ENCODE data around the gene SLC9A9.

DNA sequence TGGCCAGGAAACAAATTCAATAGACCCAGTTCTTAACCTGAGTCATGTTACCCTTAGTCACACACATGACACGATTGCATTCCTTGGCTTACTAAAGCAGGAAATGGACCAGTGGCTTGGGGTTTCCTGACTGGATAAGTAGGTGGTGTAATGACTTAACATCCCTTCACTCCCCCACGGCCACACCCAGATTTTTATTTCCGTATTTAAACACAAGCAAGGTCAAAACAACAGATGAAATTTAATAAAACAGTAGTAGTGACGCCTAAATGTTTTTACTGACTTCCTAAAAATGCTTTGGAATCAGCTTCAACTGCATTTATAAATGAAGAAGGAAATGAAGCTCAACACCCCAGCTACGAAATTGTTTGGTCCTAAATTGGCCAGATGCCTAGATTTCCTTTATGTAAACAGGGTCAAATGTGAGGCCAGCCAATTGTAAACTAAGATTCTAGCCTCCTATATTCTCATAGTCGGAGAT, 404.4 kb downstream of the SLC9A9 start:
- TF ChIP-seq, protein P1, sequence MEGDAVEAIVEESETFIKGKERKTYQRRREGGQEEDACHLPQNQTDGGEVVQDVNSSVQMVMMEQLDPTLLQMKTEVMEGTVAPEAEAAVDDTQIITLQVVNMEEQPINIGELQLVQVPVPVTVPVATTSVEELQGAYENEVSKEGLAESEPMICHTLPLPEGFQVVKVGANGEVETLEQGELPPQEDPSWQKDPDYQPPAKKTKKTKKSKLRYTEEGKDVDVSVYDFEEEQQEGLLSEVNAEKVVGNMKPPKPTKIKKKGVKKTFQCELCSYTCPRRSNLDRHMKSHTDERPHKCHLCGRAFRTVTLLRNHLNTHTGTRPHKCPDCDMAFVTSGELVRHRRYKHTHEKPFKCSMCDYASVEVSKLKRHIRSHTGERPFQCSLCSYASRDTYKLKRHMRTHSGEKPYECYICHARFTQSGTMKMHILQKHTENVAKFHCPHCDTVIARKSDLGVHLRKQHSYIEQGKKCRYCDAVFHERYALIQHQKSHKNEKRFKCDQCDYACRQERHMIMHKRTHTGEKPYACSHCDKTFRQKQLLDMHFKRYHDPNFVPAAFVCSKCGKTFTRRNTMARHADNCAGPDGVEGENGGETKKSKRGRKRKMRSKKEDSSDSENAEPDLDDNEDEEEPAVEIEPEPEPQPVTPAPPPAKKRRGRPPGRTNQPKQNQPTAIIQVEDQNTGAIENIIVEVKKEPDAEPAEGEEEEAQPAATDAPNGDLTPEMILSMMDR (IDR thresholded peaks at IDR 0.05): no peak
- TF ChIP-seq POLR2A (IDR thresholded peaks at IDR 0.05): no peak

Measured in thyroid gland (tissue), 4 donors.